B cell (primary cell): ENCODE measurements around the gene KAZN. TPM values are rescaled to one million over a fixed set of nuclear protein-coding genes. Genes with fewer than 3 reads are reported as not detected.

Experiments
- ATAC-seq: fragments of 200-7000 bp; cut with Tn5 transposase; one replicate; pipeline ENCODE4 v1.10.0; 2021; ENCODE audit warnings: low read depth, mild to moderate bottlenecking, moderate number of reproducible peaks, moderate library complexity
- CTCF ChIA-PET: fragments of 350-600 bp; sonication (Branson Sonifier 250); formaldehyde crosslinking; loops from one replicate; lab custom pipeline; 2021; ENCODE audit warnings: antibody characterized with exemption, inconsistent platforms; lab: Charles Lee
- POLR2A ChIA-PET: fragments of 350-600 bp; sonication (Branson Sonifier 250); formaldehyde crosslinking; loops from one replicate; lab custom pipeline; 2021; ENCODE audit warnings: antibody characterized with exemption; lab: Charles Lee
- DNase-seq: peaks from one replicate; pipeline ENCODE4 v3.0.0; 2013
- H2AFZ ChIP-seq: 2 replicates; pipeline ENCODE4 v1.6.1; 2012; ENCODE audit warnings: mild to moderate bottlenecking, low read depth, low read length; ENCODE audit not compliant: insufficient read depth, poor library complexity, severe bottlenecking
- H3K27ac ChIP-seq, 2 donors: 1 replicate in 1 of 2; 2 replicates in 1 of 2; pipeline ENCODE4 v1.5.1; 2012 to 2013; ENCODE audit warnings: low read length in 2 of 2, mild to moderate bottlenecking in 2 of 2, moderate library complexity in 1 of 2
- H3K27me3 ChIP-seq, 4 experiments: fragments of 200-600 bp in 1 of 4; sonication (generic) in 1 of 4; replicated peaks in 1 of 4; 1 replicate in 2 of 4; 2 replicates in 2 of 4; pipeline versions ENCODE4 v1.6.1 to v1.7.0; 2013 to 2016; ENCODE audit warnings: low read length in 3 of 4, mild to moderate bottlenecking in 2 of 4, mixed read lengths in 1 of 4, moderate library complexity in 1 of 4; ENCODE audit not compliant: insufficient read depth in 4 of 4, control insufficient read depth in 3 of 4; ENCODE audit errors: control extremely low read depth in 1 of 4
- H3K36me3 ChIP-seq, 2 experiments: replicated peaks in 1 of 2; 1 replicate in 1 of 2; 2 replicates in 1 of 2; pipeline versions ENCODE4 v1.6.1 to v1.7.1; 2013; ENCODE audit warnings: low read length in 1 of 2; ENCODE audit not compliant: insufficient read depth in 2 of 2, control insufficient read depth in 1 of 2; ENCODE audit errors: control extremely low read depth in 1 of 2, extremely low read depth in 1 of 2
- H3K4me1 ChIP-seq, 2 donors: fragments of 200-600 bp in 1 of 2; sonication (generic) in 1 of 2; 1 replicate in 1 of 2; 2 replicates in 1 of 2; pipeline versions ENCODE4 v1.5.1 to v1.6.1; 2013 to 2017; ENCODE audit warnings: low read length in 2 of 2; ENCODE audit not compliant: control insufficient read depth in 2 of 2, insufficient read depth in 2 of 2
- H3K4me2 ChIP-seq: replicated peaks from 2 replicates; pipeline ENCODE3; 2012; ENCODE audit warnings: mild to moderate bottlenecking, low read depth, low read length; ENCODE audit not compliant: poor library complexity, severe bottlenecking
- H3K4me3 ChIP-seq, 5 experiments: fragments of 200-600 bp in 1 of 5; sonication (generic) in 1 of 5; 1 replicate in 3 of 5; 2 replicates in 2 of 5; pipeline versions ENCODE4 v1.5.1 to v1.7.0; 2011 to 2016; ENCODE audit warnings: low read length in 4 of 5, mild to moderate bottlenecking in 4 of 5, low read depth in 2 of 5, control low read depth in 1 of 5, moderate library complexity in 1 of 5; ENCODE audit not compliant: insufficient read depth in 1 of 5; ENCODE audit errors: control extremely low read depth in 1 of 5, extremely low read depth in 1 of 5
- H3K79me2 ChIP-seq: fragments of 200-600 bp; sonication (generic); one replicate; pipeline ENCODE4 v1.6.0; 2016; ENCODE audit warnings: low read length; ENCODE audit not compliant: control insufficient read depth, insufficient read depth
- H3K9ac ChIP-seq: fragments of 200-600 bp; sonication (generic); 2 replicates; pipeline ENCODE4 v1.6.1; 2017; ENCODE audit warnings: mild to moderate bottlenecking, low read length, moderate library complexity
- H3K9me3 ChIP-seq, 3 donors: one replicate each; pipeline versions ENCODE4 v1.6.1 to v1.7.1; 2013; ENCODE audit warnings: low read length in 2 of 3; ENCODE audit not compliant: control insufficient read depth in 2 of 3, insufficient read depth in 1 of 3; ENCODE audit errors: control extremely low read depth in 1 of 3
- H4K20me1 ChIP-seq: 2 replicates; pipeline ENCODE4 v1.6.0; 2012; ENCODE audit warnings: mild to moderate bottlenecking, low read length; ENCODE audit not compliant: insufficient read depth, control insufficient read depth, poor library complexity, severe bottlenecking
- H3K27ac Mint-ChIP-seq: one replicate; pipeline ENCODE4 v1.8.0; 2021; ENCODE audit warnings: mixed read lengths
- H3K27me3 Mint-ChIP-seq: one replicate; pipeline ENCODE4 v1.8.0; 2021; ENCODE audit warnings: mixed read lengths
- H3K4me1 Mint-ChIP-seq: one replicate; pipeline ENCODE4 v1.8.0; 2021; ENCODE audit warnings: mixed read lengths
- H3K4me3 Mint-ChIP-seq: one replicate; pipeline ENCODE4 v1.8.0; 2021; ENCODE audit warnings: mixed read lengths
- H3K9me3 Mint-ChIP-seq: one replicate; pipeline ENCODE4 v1.8.0; 2022; ENCODE audit warnings: mixed read lengths; ENCODE audit not compliant: insufficient read depth
- CTCF ChIP-seq: fragments of 200-600 bp; IDR thresholded peaks from one replicate; pipeline ENCODE4 v1.8.0; 2022; ENCODE audit warnings: antibody characterized with exemption, mild to moderate bottlenecking
- EZH2 ChIP-seq: IDR thresholded peaks from 2 replicates; pipeline ENCODE4 v1.6.1; 2012; ENCODE audit warnings: borderline replicate concordance, low read depth, mild to moderate bottlenecking, moderate library complexity, low read length; ENCODE audit not compliant: insufficient read depth, poor library complexity, severe bottlenecking
- WGBS: methylation state at CpG from one replicate; pipeline ENCODE4 v1.1.5; 2013; ENCODE audit warnings: missing lambda C conversion rate; ENCODE audit not compliant: insufficient coverage; 5-methylcytosine and 5-hydroxymethylcytosine counted together
- intact Hi-C: fragments of 100-400 bp; cut with micrococcal nuclease; formaldehyde crosslinking; loops from one replicate; pipeline ENCODE4 v1.10.0; 2022
- polyA plus RNA-seq: library from polyadenylated mRNA; depleted of rRNA; stranded (reverse); fragments of >200 nt; gene quantifications from 2 replicates; pipeline ENCODE4 v1.2.3, GENCODE V29; 2012
- total RNA-seq, 2 donors: library from RNA; stranded (reverse); fragments of 120-200 nt in 1 of 2; gene quantifications; 1 replicate in 1 of 2; 2 replicates in 1 of 2; pipeline versions ENCODE4 v1.2.3 to v1.2.4, GENCODE V29; 2013 to 2022

The KAZN gene
- total and polyA plus RNA-seq, 2 donors (not counting 1 experiment from before 2014, with no cell fraction given): 0.13 to 0.39 TPM

- H3K9me3 Mint-ChIP-seq: no peaks in the 10 kb centered on the region
- ChIA-PET CTCF (interaction anchor here (1.0 kb wide), 1 partner anchor 30 kb away, joined by 3 read pairs; no protein-coding TSS in a partner anchor), POLR2A (no interaction called here)
- peaks cover 3% of the 10 kb centered on the region for H3K27me3 Mint-ChIP-seq
- no peak overlapping the region for H3K4me3 Mint-ChIP-seq
- Histone ChIP-seq H3K9ac (no peak overlapping the region), H2AFZ (no peak overlapping the region), H4K20me1 (no peaks in the 10 kb centered on the region), H3K27me3 (no peaks in the 10 kb centered on the region), H3K4me3 (no peak overlapping the region), H3K9me3 (peaks cover 0 to 4% (median 0%) of the 10 kb centered on the region in 3 donors), H3K36me3 (no peaks in the 10 kb centered on the region), H3K4me1 (no peaks in the 10 kb centered on the region), H3K27ac (no peak overlapping the region), H3K4me2 (no peak overlapping the region), H3K79me2 (no peaks in the 10 kb centered on the region)
- 86% methylated on average over 4 of the region's 8 CpGs for WGBS
- no peaks in the 10 kb centered on the region for H3K4me1 Mint-ChIP-seq
- H3K27ac Mint-ChIP-seq: no peak overlapping the region
- ATAC-seq: no peak
- TF ChIP-seq CTCF: no peak
- no peak for TF ChIP-seq EZH2
- intact Hi-C loops: no loop called here
- no peak for DNase-seq
Observed at GRCh38 chr1:15012822-15013221, 414.3 kb downstream of the KAZN start.

GRCh38 chr1:15013767-15014166 is 415.3 kb downstream of the KAZN start:
- no peaks in the 10 kb centered on the region for H3K9me3 Mint-ChIP-seq
- no peaks in the 10 kb centered on the region for H3K27me3 ChIP-seq
- H3K9ac ChIP-seq: no peak overlapping the region
- intact Hi-C loops: no loop called here
- no peak overlapping the region for H3K27ac ChIP-seq
- H3K36me3 ChIP-seq: no peaks in the 10 kb centered on the region
- H3K4me2 ChIP-seq: no peak overlapping the region
- H3K4me3 ChIP-seq: no peak overlapping the region
- no peaks in the 10 kb centered on the region for H3K79me2 ChIP-seq
- WGBS: 90% methylated on average over 5 of the region's 8 CpGs
- H3K4me1 ChIP-seq: no peaks in the 10 kb centered on the region
- H2AFZ ChIP-seq: no peak overlapping the region
- no peak for ATAC-seq
- ChIA-PET POLR2A (no interaction called here), CTCF (interaction anchor here (1.0 kb wide), 1 partner anchor 29 kb away, joined by 3 read pairs; no protein-coding TSS in a partner anchor)
- H3K9me3 ChIP-seq: peaks cover 0 to 4% (median 0%) of the 10 kb centered on the region in 3 donors
- H4K20me1 ChIP-seq: no peaks in the 10 kb centered on the region
- no peak overlapping the region for H3K27ac Mint-ChIP-seq
- H3K4me1 Mint-ChIP-seq: no peaks in the 10 kb centered on the region
- no peak overlapping the region for H3K4me3 Mint-ChIP-seq
- TF ChIP-seq CTCF: no peak
- no peak for TF ChIP-seq EZH2
- DNase-seq: no peak
- peaks cover 3% of the 10 kb centered on the region for H3K27me3 Mint-ChIP-seq
